Measurements from ENCODE around the gene CNTNAP2. TPM values are rescaled to one million over a fixed set of nuclear protein-coding genes. Genes with fewer than 3 reads are reported as not detected.

The CNTNAP2 gene
- total and polyA plus RNA-seq, 4 donors = 0.14 to 2.3 (median 1.1) TPM

GRCh38 chr7:148255333-148255732 lies 2138.7 kb downstream of the CNTNAP2 start:
- 31% methylated on average over 3 of the region's 3 CpGs for WGBS
- Histone ChIP-seq H3K9ac (ENCODE audit: low read depth in 1 of 2, low read length in 2 of 2) (no peak overlapping the region), H3K9me3 (ENCODE audit: control insufficient read depth in 4 of 4, low read length in 3 of 4) (peaks cover 0 to 6% (median 2%) of the 10 kb centered on the region in 4 donors), H3K36me3 (ENCODE audit: control insufficient read depth in 4 of 4, insufficient read depth in 3 of 4, low read depth in 1 of 4, low read length in 3 of 4) (no peaks in the 10 kb centered on the region), H3K4me3 (ENCODE audit: low read depth in 1 of 3, low read length in 3 of 3) (no peak overlapping the region), H3K4me1 (ENCODE audit: control insufficient read depth in 4 of 4, insufficient read depth in 4 of 4, low read length in 3 of 4) (no peaks in the 10 kb centered on the region), H3K27ac (ENCODE audit: low read depth in 1 of 2, low read length in 2 of 2) (no peak overlapping the region), H3K27me3 (ENCODE audit: control insufficient read depth in 4 of 4, insufficient read depth in 4 of 4, low read length in 3 of 4) (no peaks in the 10 kb centered on the region)
- TF ChIP-seq RAD21 (IDR thresholded peaks at IDR 0.05) = peak; percentile 20 to 26
- no peak for TF ChIP-seq ATF3 (IDR thresholded peaks at IDR 0.05)
- no peak for DNase-seq (ENCODE audit: low spot score)

- Histone ChIP-seq H3K27ac (ENCODE audit: low read depth in 1 of 2, low read length in 2 of 2) (no peak overlapping the region), H3K4me3 (ENCODE audit: low read depth in 1 of 3, low read length in 3 of 3) (no peak overlapping the region), H3K9me3 (ENCODE audit: control insufficient read depth in 4 of 4, low read length in 3 of 4) (peaks cover 0 to 2% (median under 1%) of the 10 kb centered on the region in 4 donors), H3K4me1 (ENCODE audit: control insufficient read depth in 4 of 4, insufficient read depth in 4 of 4, low read length in 3 of 4) (no peaks in the 10 kb centered on the region), H3K27me3 (ENCODE audit: control insufficient read depth in 4 of 4, insufficient read depth in 4 of 4, low read length in 3 of 4) (no peaks in the 10 kb centered on the region), H3K9ac (ENCODE audit: low read depth in 1 of 2, low read length in 2 of 2) (no peak overlapping the region), H3K36me3 (ENCODE audit: control insufficient read depth in 4 of 4, insufficient read depth in 3 of 4, low read depth in 1 of 4, low read length in 3 of 4) (no peaks in the 10 kb centered on the region)
- 79% methylated on average over 6 of the region's 6 CpGs for WGBS
- TF ChIP-seq YY1 (IDR thresholded peaks at IDR 0.05) (no peak), FOXA2 (IDR thresholded peaks at IDR 0.05) (no peak), ATF3 (IDR thresholded peaks at IDR 0.05) (no peak), CTCF (IDR thresholded peaks at IDR 0.05; ENCODE audit: low read depth, low read length, missing input control) (no peak), GABPA (IDR thresholded peaks at IDR 0.05 in 1 of 2, conservative IDR thresholded peaks at IDR 0.05 in 1 of 2) (no peak), MAX (IDR thresholded peaks at IDR 0.05) (no peak), RXRA (IDR thresholded peaks at IDR 0.05) (no peak), EGR1 (IDR thresholded peaks at IDR 0.05; ENCODE audit: low read depth in 2 of 2) (no peak), REST (IDR thresholded peaks at IDR 0.05) (no peak), HNF4A (conservative IDR thresholded peaks at IDR 0.05) (no peak), JUND (IDR thresholded peaks at IDR 0.05) (no peak), RAD21 (IDR thresholded peaks at IDR 0.05) (no peak), FOXA1 (IDR thresholded peaks at IDR 0.05) (no peak), TAF1 (conservative IDR thresholded peaks at IDR 0.05) (no peak)
- no peak for DNase-seq (ENCODE audit: low spot score)
Measured at GRCh38 chr7:148256433-148256832, 2139.8 kb downstream of the CNTNAP2 start.
